GM12874 (cell line): ENCODE data around the gene OR5I1.

Experiments
- TF ChIP-seq, protein P1 (sequence below): IDR thresholded peaks from 2 replicates; pipeline ENCODE4 v1.5.1; 2011; ENCODE audit warnings: low read depth, mild to moderate bottlenecking, control low read depth, low read length, moderate library complexity; ENCODE audit not compliant: insufficient read depth

Gene OR5I1

DNA sequence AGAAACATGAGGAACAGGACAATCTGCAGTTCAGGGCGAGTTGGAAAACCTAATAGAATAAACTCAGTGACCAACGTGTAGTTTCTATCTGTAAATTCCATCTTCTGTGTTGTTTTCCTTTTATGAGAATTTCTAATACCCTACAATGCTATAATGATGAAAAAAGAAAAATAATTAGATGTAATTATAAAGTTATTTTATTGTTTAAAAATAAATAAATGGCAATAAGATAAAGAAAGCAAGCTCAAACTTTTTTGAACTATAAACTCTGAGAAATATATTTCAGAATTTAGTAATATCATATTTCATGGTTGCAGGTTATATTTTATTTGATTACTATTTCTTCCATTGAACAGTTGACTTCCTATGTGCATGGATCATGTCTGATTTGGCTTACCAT is at the start of gene OR5I1:
Gene OR5I1, minus strand, starts transcription at position 101 of the 400 bp plus-strand sequence. Its CDS starts 0 bp downstream, at position 101.
- TF ChIP-seq, protein P1, sequence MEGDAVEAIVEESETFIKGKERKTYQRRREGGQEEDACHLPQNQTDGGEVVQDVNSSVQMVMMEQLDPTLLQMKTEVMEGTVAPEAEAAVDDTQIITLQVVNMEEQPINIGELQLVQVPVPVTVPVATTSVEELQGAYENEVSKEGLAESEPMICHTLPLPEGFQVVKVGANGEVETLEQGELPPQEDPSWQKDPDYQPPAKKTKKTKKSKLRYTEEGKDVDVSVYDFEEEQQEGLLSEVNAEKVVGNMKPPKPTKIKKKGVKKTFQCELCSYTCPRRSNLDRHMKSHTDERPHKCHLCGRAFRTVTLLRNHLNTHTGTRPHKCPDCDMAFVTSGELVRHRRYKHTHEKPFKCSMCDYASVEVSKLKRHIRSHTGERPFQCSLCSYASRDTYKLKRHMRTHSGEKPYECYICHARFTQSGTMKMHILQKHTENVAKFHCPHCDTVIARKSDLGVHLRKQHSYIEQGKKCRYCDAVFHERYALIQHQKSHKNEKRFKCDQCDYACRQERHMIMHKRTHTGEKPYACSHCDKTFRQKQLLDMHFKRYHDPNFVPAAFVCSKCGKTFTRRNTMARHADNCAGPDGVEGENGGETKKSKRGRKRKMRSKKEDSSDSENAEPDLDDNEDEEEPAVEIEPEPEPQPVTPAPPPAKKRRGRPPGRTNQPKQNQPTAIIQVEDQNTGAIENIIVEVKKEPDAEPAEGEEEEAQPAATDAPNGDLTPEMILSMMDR: no peak

DNA sequence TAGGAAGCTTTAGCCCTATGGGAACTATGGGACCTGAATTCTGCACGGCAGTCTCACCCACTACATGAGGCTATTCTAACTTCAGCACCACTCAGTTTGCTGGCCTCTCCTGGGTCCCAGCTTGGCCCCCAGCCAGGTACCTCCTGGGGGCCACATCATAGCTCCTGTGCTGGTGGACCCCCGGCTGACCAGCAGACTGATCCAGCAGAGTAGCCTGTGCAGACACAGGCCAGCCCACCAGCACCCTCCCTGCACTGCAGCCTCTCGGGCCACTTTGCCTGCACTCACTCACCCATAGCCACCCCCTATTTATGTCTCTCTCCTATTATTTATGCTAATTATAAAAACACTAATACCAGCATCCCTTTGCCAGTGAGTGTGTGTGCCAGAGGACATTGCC is 34.7 kb upstream of the OR5I1 start:
- TF ChIP-seq, protein P1: no peak

DNA sequence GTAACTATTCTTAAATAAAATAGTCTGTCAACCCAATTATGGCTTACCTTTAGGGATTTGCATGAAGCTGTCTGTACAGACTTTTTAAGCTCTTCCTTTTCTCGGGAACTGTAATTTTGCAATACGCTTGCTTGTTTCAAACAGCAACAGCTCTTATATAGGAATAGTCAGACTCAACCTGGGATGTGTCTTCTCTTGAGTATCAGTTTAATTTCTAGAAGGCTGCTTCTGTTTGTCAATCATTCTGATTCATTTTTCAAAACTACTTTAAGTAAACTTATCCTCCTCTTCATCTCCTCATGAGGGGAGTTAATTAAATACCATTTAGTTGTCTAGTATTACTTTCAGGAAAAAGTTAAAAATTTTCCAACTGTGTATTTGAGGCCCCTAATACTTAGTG is 33.6 kb upstream of the OR5I1 start, which contains the start of gene OR10AG1:
Gene OR10AG1, minus strand, starts transcription at position 101 of the 400 bp plus-strand sequence. Its CDS starts 38 bp downstream, at position 63.
- TF ChIP-seq, protein P1: no peak

DNA sequence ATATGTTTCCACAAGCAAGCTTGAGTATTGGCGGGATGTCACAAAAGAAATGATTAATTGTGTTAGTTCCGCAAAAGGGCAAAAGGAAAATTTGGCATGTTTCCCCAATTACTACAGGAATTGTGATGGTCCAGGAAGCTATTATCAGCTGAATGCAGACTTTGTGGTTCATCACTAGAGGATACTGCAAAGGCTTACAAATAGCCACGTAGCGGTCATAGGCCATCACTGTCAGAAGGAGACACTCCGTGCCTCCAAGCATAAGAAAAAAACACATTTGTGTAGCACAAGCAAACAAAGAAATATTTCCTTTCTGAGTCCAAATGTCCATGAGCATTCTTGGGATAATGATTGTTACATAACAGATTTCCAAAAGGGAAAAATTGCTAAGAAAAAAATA is 31.7 kb upstream of the OR5I1 start:
- TF ChIP-seq, protein P1: no peak

DNA sequence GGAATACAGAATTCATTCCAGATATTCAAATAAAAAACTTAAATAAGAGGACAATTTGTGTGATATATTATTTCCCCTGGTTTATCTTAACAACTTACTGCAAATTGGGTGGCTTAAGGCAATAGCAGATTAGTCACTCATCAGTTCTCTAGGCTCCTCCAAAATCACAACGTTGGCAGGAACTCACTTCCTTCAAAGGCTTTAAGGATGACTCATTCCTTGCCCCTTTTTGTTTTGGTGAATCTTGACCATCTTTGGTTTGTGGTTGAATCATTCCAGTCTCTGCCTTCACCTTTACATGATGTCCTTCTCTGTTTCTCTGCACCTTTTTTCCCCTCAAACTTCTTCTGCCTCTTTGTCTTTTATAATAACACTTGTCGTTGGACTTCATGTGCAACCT is 30.2 kb upstream of the OR5I1 start:
- TF ChIP-seq, protein P1: no peak

DNA sequence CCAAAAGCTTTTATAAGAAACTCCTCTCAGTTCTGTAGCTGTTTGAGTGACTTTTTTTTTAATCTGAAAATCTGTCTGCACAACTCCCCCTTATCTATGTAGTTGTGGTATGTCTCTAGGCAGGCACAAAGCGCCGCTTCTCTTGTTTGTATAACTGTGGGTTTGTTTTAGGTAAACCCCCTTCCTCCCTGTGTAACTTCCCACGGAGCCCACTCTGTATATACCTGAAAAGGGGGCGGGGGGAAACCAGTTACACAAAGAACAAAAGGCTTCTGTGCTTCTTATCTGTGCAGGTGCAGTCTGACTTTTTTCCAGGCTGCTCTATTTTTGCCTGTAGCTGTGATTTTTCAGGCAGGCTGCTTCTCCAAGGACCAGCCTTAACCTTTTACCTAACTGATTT is 20.3 kb upstream of the OR5I1 start:
- TF ChIP-seq, protein P1: no peak

DNA sequence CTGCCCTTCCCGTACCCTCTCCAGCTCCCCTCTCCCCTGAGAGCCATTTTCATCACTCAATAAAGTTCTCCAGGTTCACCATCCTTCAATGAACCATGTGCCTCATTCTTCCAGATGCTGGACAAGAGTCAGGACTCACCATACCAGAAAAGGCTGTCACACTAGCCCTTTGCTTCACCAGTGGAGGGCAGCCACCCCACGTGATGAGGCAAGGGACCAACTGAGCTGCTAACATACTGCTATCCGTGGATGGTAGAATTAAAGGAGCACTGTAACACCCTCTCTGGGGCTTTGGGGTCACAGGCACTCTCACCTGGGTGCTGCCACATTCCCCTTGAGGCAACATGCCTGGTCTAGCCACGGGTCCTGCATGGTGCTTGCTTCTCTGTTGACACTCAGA is 13.1 kb upstream of the OR5I1 start:
- TF ChIP-seq, protein P1: no peak
